Rectal smooth muscle tissue (tissue), 1 donor: ENCODE measurements around the gene RBBP4.
"Not testable (repeated sequence)": the region's sequence is repeated elsewhere in the genome, so short reads cannot be mapped to it uniquely, and the experiment has no call there.

ENCODE experiments used
- H3K27ac ChIP-seq: one replicate; pipeline ENCODE4 v1.7.0; 2013; ENCODE audit warnings: low read depth, low read length, inconsistent platforms
- H3K27me3 ChIP-seq: one replicate; pipeline ENCODE4 v1.7.0; 2013; ENCODE audit warnings: low read length; ENCODE audit not compliant: control insufficient read depth, insufficient read depth
- H3K36me3 ChIP-seq: one replicate; pipeline ENCODE4 v1.7.0; 2013; ENCODE audit warnings: low read length; ENCODE audit not compliant: control insufficient read depth, insufficient read depth
- H3K4me1 ChIP-seq: one replicate; pipeline ENCODE4 v1.7.0; 2013; ENCODE audit warnings: low read length; ENCODE audit not compliant: control insufficient read depth, insufficient read depth
- H3K4me3 ChIP-seq: one replicate; pipeline ENCODE4 v1.7.0; 2013; ENCODE audit warnings: low read length
- H3K9ac ChIP-seq: one replicate; pipeline ENCODE4 v1.7.0; 2013; ENCODE audit warnings: low read length

Gene RBBP4

GRCh38 chr1:32650248-32650751 lies 708 bp upstream of the RBBP4 start, which contains the start of gene ZBTB8OS:
Gene ZBTB8OS (minus strand): TSS chr1:32650550. CDS start chr1:32650529, 21 bp downstream.
- peaks cover 9% of the 10 kb centered on the region for H3K36me3 ChIP-seq
- H3K9ac ChIP-seq = peak within 1 kb of the TSS; percentile 77
- no peaks in the 10 kb centered on the region for H3K27me3 ChIP-seq
- peak within 1 kb of the TSS; percentile 89 for H3K4me3 ChIP-seq
- H3K4me1 ChIP-seq = peaks cover 14% of the 10 kb centered on the region
- peak within 1 kb of the TSS; percentile 100 for H3K27ac ChIP-seq

GRCh38 chr1:32651461-32652073 lies 559 bp downstream of the RBBP4 start:
- Histone ChIP-seq H3K27me3 (no peaks in the 10 kb centered on the region), H3K4me3 (peak overlapping the region; percentile 68), H3K9ac (peak overlapping the region; percentile 70), H3K27ac (peak overlapping the region; percentile 100), H3K36me3 (peaks cover 9% of the 10 kb centered on the region), H3K4me1 (peaks cover 14% of the 10 kb centered on the region)

- Histone ChIP-seq H3K4me1 (peaks cover 14% of the 10 kb centered on the region), H3K27me3 (no peaks in the 10 kb centered on the region), H3K4me3 (peak overlapping the region; percentile 68), H3K9ac (no peak overlapping the region), H3K36me3 (peaks cover 12% of the 10 kb centered on the region), H3K27ac (no peak overlapping the region)
Measured at GRCh38 chr1:32652244-32652962, 1.4 kb downstream of the RBBP4 start.

- Histone ChIP-seq H3K9ac (no peak overlapping the region), H3K36me3 (peaks cover 15% of the 10 kb centered on the region), H3K4me1 (no peaks in the 10 kb centered on the region), H3K27ac (no peak overlapping the region), H3K4me3 (no peak overlapping the region), H3K27me3 (no peaks in the 10 kb centered on the region)
Measured at GRCh38 chr1:32659581-32659980, 8.6 kb downstream of the RBBP4 start.

- H3K27ac ChIP-seq = no peak overlapping the region
- no peak overlapping the region for H3K4me3 ChIP-seq
- no peak overlapping the region for H3K9ac ChIP-seq
- no peaks in the 10 kb centered on the region for H3K27me3 ChIP-seq
- H3K4me1 ChIP-seq = peaks cover 3% of the 10 kb centered on the region
- H3K36me3 ChIP-seq = peaks cover 16% of the 10 kb centered on the region
Measured at GRCh38 chr1:32665915-32666314, 14.9 kb downstream of the RBBP4 start.

- Histone ChIP-seq H3K9ac (no peak overlapping the region), H3K36me3 (peaks cover 13% of the 10 kb centered on the region), H3K27me3 (no peaks in the 10 kb centered on the region), H3K4me3 (no peak overlapping the region), H3K27ac (no peak overlapping the region), H3K4me1 (peaks cover 3% of the 10 kb centered on the region)
Measured at GRCh38 chr1:32666901-32667566, 16.0 kb downstream of the RBBP4 start.

GRCh38 chr1:32668716-32669115 lies 17.7 kb downstream of the RBBP4 start:
- peaks cover 26% of the 10 kb centered on the region for H3K36me3 ChIP-seq

GRCh38 chr1:32676945-32677344 lies 25.9 kb downstream of the RBBP4 start:
- Histone ChIP-seq H3K27ac (no peak overlapping the region), H3K27me3 (no peaks in the 10 kb centered on the region), H3K36me3 (peaks cover 28% of the 10 kb centered on the region), H3K9ac (no peak overlapping the region), H3K4me3 (no peak overlapping the region), H3K4me1 (no peaks in the 10 kb centered on the region)

More at GRCh38 chr1:32668716-32669115, 17.7 kb downstream of the RBBP4 start:
- H3K4me1 ChIP-seq, H3K27me3 ChIP-seq, H3K4me3 ChIP-seq, H3K27ac ChIP-seq, H3K9ac ChIP-seq: not testable (repeated sequence)

- H3K4me3 ChIP-seq, H3K27me3 ChIP-seq, H3K27ac ChIP-seq, H3K9ac ChIP-seq, H3K4me1 ChIP-seq: not testable (repeated sequence)
- peaks cover 17% of the 10 kb centered on the region for H3K36me3 ChIP-seq
Measured at GRCh38 chr1:32679993-32680392, 29.0 kb downstream of the RBBP4 start.

- peaks cover 20% of the 10 kb centered on the region for H3K36me3 ChIP-seq
- H3K4me1 ChIP-seq = peaks cover 8% of the 10 kb centered on the region
- H3K27me3 ChIP-seq = no peaks in the 10 kb centered on the region
Measured at GRCh38 chr1:32680642-32681041, 29.6 kb downstream of the RBBP4 start.

GRCh38 chr1:32681509-32681908 lies 30.5 kb downstream of the RBBP4 start:
- Histone ChIP-seq H3K27me3 (no peaks in the 10 kb centered on the region), H3K4me1 (peaks cover 8% of the 10 kb centered on the region), H3K9ac (no peak overlapping the region), H3K27ac (no peak overlapping the region), H3K4me3 (no peak overlapping the region), H3K36me3 (peaks cover 18% of the 10 kb centered on the region)

More at GRCh38 chr1:32680642-32681041, 29.6 kb downstream of the RBBP4 start:
- no peak overlapping the region for H3K27ac ChIP-seq
- H3K4me3 ChIP-seq = no peak overlapping the region
- no peak overlapping the region for H3K9ac ChIP-seq

GRCh38 chr1:32681999-32682398 lies 31.0 kb downstream of the RBBP4 start:
- H3K9ac ChIP-seq = no peak overlapping the region
- no peak overlapping the region for H3K4me3 ChIP-seq
- peaks cover 18% of the 10 kb centered on the region for H3K36me3 ChIP-seq
- no peaks in the 10 kb centered on the region for H3K27me3 ChIP-seq
- H3K27ac ChIP-seq = no peak overlapping the region
- peaks cover 8% of the 10 kb centered on the region for H3K4me1 ChIP-seq
